ENCODE data around the gene PRSS35. TPM values are rescaled to one million over a fixed set of nuclear protein-coding genes. Genes with fewer than 3 reads are reported as not detected.
"Not testable (repeated sequence)": the region's sequence is repeated elsewhere in the genome, so short reads cannot be mapped to it uniquely, and the experiment has no call there.

The PRSS35 gene
- total RNA-seq, 1 donor from 2014 or later, result 0.12 TPM

- peak; percentile 55 for DNase-seq (ENCODE audit: extremely low read depth, low read depth, low spot score)
Measured at GRCh38 chr6:83514866-83515466, 2.6 kb downstream of the PRSS35 start.

- no peak for DNase-seq (ENCODE audit: extremely low read depth, low read depth, low spot score)
Measured at GRCh38 chr6:83517500-83517899, 5.2 kb downstream of the PRSS35 start.

- no peak for DNase-seq (ENCODE audit: extremely low read depth, low read depth, low spot score)
Measured at GRCh38 chr6:83518816-83519480, 6.6 kb downstream of the PRSS35 start.

GRCh38 chr6:83536034-83536646 is 23.8 kb downstream of the PRSS35 start:
- no peak for DNase-seq (ENCODE audit: extremely low read depth, low read depth, low spot score)

GRCh38 chr6:83536647-83537589 is 24.6 kb downstream of the PRSS35 start:
- DNase-seq (ENCODE audit: extremely low read depth, low read depth, low spot score), result no peak

- DNase-seq (ENCODE audit: extremely low read depth, low read depth, low spot score), result no peak
Measured at GRCh38 chr6:83539678-83540077, 27.3 kb downstream of the PRSS35 start.

GRCh38 chr6:83546636-83547035 is 34.3 kb downstream of the PRSS35 start:
- no peak for DNase-seq (ENCODE audit: extremely low read depth, low read depth, low spot score)

GRCh38 chr6:83550482-83550881 is 38.1 kb downstream of the PRSS35 start:
- DNase-seq (ENCODE audit: extremely low read depth, low read depth, low spot score), result not testable (repeated sequence)

GRCh38 chr6:83551748-83552147 is 39.4 kb downstream of the PRSS35 start:
- DNase-seq (ENCODE audit: extremely low read depth, low read depth, low spot score), result not testable (repeated sequence)

GRCh38 chr6:83556871-83557270 is 44.5 kb downstream of the PRSS35 start:
- no peak for DNase-seq (ENCODE audit: extremely low read depth, low read depth, low spot score)

- DNase-seq (ENCODE audit: extremely low read depth, low read depth, low spot score), result no peak
Measured at GRCh38 chr6:83558975-83559374, 46.6 kb downstream of the PRSS35 start.

- not testable (repeated sequence) for DNase-seq (ENCODE audit: extremely low read depth, low read depth, low spot score)
Measured at GRCh38 chr6:83571663-83572185, 59.4 kb downstream of the PRSS35 start.

GRCh38 chr6:83574783-83575182 is 62.4 kb downstream of the PRSS35 start:
- no peak for DNase-seq (ENCODE audit: extremely low read depth, low read depth, low spot score)

Other genes starting within 250 kb of the PRSS35 start
- 13.8 and 19.8 TPM in 2 replicates for gene ME1, start 81.5 kb upstream of the PRSS35 start, total RNA-seq
- gene SNAP91, start 196.6 kb downstream of the PRSS35 start, total RNA-seq, result 0.23 TPM in 1 of 2 replicates, not detected in the other